H4 (cell line): ENCODE data around the gene HASPIN. TPM values are rescaled to one million over a fixed set of nuclear protein-coding genes. Genes with fewer than 3 reads are reported as not detected.
A peak's percentile ranks its signal among the peaks of the same experiment; 100 is the strongest.

Experiments
- DNase-seq: peaks from one replicate; pipeline ENCODE4 v3.0.0-alpha.2; 2015; ENCODE audit warnings: low spot score
- total RNA-seq: library from RNA; depleted of rRNA; stranded (reverse); fragments of >200 nt; shearing (Covaris generic); gene quantifications from 2 replicates; pipeline ENCODE4 v1.2.3, GENCODE V29; 2014

The HASPIN gene
- total RNA-seq, 1 experiment from 2014 or later: 8.5 TPM

DNA sequence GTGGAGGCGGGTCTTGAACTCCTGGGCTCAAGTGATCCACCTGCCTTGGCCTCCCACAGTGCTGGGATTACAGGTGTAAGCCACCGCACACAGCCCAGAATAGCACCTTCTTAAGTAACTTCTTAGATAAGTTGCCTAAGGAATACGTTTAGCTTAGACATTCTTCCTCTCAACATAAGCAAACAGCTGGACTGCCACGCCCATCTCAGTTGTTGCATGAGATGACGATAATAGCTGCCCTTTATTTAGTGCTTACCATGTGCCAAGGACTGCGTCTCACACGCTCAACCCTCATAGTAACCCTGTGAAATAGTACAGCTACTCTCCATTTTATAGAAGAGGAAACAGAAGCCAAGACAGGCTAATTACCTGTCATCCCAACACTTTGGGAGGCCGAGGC is 11.8 kb downstream of the HASPIN start:
- no peak for DNase-seq

DNA sequence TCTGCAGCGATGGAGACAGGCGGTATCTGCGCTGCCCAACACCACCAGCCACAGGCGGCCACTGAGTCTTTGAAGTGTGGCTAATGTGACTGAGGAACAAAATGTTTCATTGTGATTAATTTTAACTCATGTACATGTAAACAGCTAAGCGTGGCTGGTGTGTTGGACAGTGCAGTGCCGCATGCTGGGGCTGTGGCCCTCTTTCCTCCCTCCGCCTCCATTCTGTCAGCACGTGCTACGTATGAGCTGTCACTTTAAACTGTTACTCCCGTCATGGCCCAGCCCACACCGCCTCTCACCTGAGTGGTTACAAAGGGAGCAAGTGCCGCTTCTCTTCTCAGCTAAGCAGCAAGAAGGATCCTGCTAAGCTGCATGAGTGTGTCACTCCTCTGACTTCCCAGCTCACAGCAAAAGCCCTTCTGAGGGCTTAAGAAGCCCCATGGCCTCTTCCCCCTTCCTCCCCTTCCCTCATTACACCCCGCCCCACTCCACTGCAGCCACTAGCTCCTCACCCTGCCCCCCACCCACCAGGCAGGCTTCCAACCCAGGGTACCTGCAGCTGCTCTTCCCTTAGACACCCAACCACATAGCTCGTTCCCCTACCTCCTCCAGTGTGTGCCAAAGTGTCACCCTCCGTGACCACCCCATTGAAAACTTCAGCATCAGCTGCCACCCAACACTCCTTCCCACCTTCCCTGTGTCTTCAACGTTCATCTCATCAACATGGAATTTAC is 15.0 kb downstream of the HASPIN start:
- DNase-seq: no peak

GRCh38 chr17:3739422-3740124 is 15.9 kb downstream of the HASPIN start:
- DNase-seq: no peak

GRCh38 chr17:3740611-3741073 is 16.9 kb downstream of the HASPIN start:
- DNase-seq: no peak

DNA sequence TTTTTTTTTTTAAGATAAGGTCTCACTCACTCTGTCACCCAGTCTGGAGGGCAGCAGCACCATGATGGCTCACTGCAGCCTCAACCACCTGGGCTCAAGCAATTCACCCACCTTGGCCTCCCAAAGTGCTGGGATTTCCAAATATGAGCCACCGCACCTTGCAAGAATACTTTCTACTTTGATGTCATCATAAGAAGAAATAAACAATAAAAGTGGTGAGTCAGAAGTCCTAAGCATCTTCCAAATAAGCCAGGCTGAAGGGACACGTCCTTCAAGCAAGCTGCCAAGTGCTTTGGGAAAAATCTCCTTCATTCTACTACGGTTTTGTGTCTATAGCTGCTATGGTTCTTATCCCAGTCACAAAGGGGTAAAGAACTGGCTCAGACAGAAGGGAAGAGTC is 20.3 kb downstream of the HASPIN start:
- DNase-seq: no peak

GRCh38 chr17:3745071-3745470 is 21.4 kb downstream of the HASPIN start:
- DNase-seq: no peak

DNA sequence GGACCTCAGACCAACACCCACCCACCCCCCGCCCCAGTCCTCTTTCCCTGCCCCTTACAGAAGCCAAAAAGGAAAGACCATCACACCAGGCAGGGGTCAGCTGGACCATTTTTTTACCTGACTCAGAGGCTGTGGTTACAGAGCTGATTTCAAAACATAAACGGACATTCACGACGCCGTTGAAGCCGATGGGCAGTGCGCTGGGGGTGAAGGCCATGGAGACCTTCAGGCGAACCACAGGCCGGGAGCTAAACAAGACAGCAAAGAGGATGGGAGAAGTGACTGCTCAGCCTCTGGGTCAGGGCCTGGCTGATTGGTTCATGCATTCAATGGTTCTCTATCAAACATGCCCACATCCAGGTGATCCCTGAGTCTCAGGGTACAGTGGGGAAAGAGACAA is 24.1 kb downstream of the HASPIN start:
- no peak for DNase-seq

DNA sequence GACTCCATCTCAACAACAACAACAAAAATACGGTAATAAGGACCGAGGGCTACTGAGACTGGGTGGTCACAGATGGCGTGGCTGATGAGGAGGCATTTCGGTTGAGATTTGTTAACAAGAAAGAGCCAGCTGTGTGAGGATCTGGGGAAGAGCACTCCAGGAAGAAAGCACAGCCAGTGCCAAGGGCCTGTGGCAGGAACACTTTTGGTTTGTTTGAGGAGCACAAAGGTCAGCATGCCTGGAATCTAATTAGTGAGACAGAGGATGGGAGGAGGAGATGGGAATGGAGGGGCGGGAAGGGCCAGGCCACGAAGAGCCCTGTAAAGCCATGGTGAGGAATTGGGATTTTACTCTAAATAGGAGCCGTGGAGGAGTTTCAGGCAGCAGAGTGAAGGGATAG is 24.9 kb downstream of the HASPIN start:
- no peak for DNase-seq

GRCh38 chr17:3750296-3750695 is 26.6 kb downstream of the HASPIN start:
- DNase-seq: no peak

- no peak for DNase-seq
Measured at GRCh38 chr17:3750926-3751325, 27.2 kb downstream of the HASPIN start.

- DNase-seq: no peak
Measured at GRCh38 chr17:3751836-3752235, 28.1 kb downstream of the HASPIN start.

- no peak for DNase-seq
Measured at GRCh38 chr17:3753624-3754023, 29.9 kb downstream of the HASPIN start.

DNA sequence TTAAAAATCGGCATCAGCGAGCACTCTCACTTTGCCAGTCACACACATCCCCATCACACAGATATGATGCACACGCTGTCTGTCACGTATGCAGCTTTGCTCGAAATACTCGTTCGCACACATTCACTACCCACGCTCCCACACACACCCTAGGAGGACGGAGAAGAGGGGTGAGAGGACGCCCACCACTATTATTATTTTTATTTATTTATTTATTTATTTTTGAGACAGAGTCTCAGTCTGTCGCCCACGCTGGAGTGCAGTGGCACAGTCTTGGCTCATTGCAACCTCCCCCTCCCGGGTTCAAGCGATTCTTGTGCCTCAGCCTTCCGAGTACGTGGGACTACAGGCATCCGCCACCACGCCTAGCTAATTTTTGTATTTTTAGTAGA is 30.4 kb downstream of the HASPIN start:
- DNase-seq: no peak

- DNase-seq: no peak
Measured at GRCh38 chr17:3754458-3755334, 31.0 kb downstream of the HASPIN start.

GRCh38 chr17:3755335-3756030 is 31.8 kb downstream of the HASPIN start:
- no peak for DNase-seq

DNA sequence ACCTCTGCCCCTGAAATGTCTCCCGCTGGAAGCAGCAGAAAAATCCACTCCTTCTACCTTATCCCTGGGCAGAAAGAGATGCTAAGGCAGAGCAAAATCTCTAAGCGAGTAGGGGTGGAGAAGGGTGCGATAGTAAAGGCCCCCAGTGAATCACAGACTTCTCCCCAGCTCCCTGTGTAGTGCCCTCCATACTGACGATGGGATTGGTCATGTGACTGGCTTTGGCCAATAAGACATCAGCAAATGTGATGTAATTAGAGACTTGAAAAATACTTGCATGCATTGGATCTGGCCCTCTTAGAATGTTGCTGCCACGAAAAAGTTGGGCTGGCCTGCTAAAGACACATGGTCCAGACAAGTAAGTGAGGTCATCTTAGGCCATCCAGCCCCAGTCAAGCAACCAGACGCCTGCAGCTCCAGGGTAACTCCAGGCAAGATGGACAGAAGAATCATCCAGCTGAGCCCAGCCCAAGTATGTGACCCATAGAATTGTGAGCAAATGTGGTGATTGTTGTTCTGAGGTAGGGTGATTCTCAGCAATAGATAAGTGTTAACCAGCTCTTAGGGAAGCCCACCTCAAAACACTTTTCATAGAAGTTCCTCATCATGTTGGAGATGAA is 36.0 kb downstream of the HASPIN start:
- no peak for DNase-seq

DNA sequence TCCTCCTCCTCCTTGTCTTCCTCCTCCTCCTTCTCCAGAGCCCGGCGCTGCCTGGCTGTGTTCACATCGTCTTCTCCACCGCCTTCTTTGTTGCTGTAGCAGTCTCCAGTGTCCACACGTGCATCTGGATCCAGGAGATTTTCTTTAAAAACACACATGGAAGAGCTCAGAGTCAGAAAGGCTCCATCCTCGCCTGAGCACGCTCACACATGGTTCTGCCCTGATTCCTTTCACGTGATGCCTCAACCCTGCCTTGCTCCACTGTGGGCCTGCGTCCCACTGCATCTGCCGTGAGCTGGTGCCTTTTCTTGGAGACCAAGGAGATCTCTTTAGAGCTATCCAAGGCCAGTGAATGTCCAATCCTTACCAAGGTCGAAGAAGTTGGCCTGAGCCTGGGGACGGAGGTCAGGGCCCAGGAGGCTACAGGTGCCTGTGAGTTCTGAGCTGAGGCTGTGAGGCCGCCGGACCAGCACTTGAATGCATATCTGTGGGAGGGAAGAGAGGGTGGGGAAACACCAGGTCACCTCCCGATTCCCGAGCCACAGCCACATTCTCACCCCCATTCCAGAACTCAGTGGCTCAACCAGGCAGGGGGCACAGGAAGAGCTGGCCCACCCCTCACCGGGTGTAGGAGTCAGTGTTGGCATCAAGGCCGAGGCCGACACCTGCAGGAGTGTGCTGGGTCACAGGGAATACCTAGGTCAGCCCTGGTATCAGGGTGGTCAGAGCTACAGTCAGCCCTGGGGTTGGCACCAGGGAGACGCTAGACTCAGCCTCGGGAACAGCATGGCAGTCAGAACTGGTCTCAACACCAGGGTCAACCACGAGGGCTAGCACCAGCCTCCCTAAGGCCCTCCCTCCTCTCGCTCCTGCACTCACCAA is 37.6 kb downstream of the HASPIN start:
- DNase-seq: no peak

DNA sequence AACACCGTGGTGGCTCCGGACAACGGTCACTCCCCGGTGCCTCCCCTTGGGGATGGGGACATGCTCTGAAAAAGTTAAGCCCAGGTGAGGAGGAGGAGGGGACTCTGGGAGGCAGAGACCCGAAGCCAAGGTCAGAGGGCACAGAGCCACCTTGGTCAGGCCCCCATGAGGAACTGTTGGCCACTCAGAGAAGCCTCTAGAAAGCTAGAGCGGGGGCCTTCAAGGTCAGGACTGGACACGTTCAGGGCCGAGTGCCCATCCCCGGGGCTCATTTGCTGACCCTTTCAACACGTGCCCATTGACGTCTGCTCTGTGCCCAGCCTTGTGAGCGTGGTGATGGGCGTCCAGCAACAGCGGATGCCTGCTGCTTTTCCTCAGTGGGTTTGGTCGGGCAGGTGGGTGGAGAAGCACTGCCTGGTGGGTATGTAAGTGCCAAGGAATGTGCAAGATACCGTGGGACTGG is 38.2 kb downstream of the HASPIN start:
- no peak for DNase-seq

DNA sequence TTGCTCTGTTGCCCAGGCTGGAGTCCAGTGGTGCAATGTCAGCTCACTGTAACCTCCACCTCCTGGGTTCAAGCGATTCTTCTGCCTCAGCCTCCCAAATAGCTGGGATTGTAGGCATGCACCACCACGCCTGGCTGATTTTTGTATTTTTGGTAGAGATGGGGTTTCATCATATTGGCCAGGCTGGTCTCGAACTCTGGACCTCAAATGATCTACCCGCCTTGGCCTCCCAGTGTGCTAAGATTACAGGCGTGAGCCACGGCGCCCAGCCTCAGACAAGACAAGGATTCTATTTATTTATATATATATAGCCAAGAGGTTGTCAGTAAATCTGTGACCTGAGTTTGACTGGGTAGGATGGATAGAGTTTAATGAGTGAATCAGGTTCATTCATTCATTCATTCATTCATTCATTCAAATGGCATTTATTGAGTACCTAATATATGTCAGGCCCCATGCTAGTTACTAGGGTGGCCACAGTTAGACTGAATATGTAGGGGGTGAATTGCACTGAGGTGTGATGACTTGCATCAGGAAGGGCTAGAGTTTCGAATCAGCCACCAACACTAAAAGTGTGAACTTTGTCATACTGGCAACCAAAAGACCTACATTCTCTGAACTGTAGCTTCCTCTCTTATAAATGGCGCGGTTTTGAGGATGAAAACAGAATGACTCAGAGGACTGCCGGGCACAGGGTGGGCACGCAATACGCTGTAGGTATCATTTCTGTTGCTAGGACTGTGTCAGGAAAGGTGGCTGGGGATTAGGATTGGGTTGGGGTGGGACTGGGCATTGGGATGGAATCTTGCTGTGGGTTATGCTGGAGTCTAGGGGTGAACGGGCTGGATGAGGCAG is 39.4 kb downstream of the HASPIN start:
- peak; percentile 16 for DNase-seq
